GM23248 (cell line): Measurements from ENCODE around the gene CDCA5.

ENCODE experiments used
- EZH2 ChIP-seq: fragments of 200-600 bp; sonication (generic); IDR thresholded peaks from 2 replicates; pipeline ENCODE4 v1.6.1; 2018; ENCODE audit warnings: antibody characterized with exemption, mild to moderate bottlenecking; ENCODE audit not compliant: insufficient read depth, poor library complexity, severe bottlenecking
- EZH2phosphoT487 ChIP-seq: fragments of 200-600 bp; sonication (generic); IDR thresholded peaks from 2 replicates; pipeline ENCODE4 v1.6.1; 2018; ENCODE audit warnings: antibody characterized with exemption, moderate library complexity, mild to moderate bottlenecking, low read depth; ENCODE audit not compliant: insufficient read depth

GRCh38 chr11:65071907-65072630 lies 11.8 kb downstream of the CDCA5 start:
- TF ChIP-seq EZH2 = no peak
- no peak for TF ChIP-seq EZH2phosphoT487
